NCI-H82 (cell line): ENCODE data around the gene NBAS.
"Not testable (repeated sequence)": the region's sequence is repeated elsewhere in the genome, so short reads cannot be mapped to it uniquely, and the experiment has no call there.

Source experiments
- DNase-seq: peaks from one replicate; lab custom pipeline; 2025; lab: John Stamatoyannopoulos, UW

NBAS gene

GRCh38 chr2:15527074-15527739 lies 33.9 kb downstream of the NBAS start:
- DNase-seq: peak; percentile 26

DNA sequence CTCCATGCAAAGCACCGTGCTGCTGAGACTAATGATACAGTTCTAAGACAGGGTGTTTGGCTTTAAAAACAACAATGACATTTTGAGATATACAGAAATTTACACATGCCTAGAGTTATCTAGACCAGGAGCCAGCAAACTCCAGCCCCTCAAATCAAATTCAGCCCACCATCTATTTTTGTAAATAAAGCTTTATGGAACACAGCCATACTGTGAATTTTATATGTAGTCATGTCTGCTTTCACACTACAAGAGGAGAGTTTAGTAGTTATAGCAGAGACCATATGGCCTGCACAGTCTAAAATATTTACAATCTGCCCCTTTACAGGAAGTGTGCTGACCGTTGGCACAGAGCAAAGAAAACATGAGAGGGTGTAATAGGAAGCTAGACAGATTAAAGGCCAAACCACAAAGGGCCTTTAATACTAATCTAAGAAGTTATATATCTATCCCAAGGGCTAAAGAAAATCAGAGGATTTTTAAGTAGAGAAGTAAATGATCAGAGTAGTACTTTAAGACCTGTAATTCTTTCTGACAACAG lies 39.4 kb downstream of the NBAS start:
- no peak for DNase-seq

GRCh38 chr2:15520346-15520745 lies 40.8 kb downstream of the NBAS start:
- no peak for DNase-seq

DNA sequence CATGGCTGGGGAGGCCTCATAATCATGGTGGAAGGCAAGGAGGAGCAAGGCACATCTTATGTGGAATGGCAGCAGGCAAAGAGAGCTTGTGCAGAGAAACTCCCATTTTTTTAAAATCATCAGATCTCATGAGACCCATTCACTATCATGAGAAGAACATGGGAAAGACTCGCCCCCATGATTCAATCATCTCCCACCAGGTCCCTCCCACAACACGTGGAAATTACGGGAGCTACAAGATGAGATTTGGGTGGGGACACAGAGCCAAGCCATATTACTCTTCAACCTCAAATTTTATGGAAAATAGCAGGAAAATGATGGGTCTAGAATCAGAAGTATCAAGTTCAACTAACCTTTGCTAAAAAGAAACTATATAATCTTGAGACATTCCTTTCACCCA lies 42.4 kb downstream of the NBAS start:
- not testable (repeated sequence) for DNase-seq

GRCh38 chr2:15517793-15518192 lies 43.3 kb downstream of the NBAS start:
- DNase-seq: no peak

DNA sequence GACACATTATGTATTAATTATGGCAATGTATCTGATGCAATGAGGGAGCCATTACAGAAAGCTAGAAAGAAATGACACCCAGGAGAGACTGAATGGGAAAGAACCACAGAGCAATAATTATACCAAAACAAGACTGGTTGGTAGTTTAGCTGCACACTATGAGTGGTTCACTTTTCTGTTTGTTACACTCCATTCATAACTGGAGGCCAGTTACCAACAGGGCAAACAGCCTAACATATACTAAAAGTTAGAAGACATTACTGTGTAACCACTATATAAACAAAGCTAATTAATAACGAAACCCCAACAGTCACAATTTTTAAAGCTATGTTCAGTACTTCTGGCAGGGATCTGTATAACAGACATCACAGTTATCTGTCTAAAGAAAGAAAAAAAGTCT lies 49.4 kb downstream of the NBAS start:
- DNase-seq: no peak

DNA sequence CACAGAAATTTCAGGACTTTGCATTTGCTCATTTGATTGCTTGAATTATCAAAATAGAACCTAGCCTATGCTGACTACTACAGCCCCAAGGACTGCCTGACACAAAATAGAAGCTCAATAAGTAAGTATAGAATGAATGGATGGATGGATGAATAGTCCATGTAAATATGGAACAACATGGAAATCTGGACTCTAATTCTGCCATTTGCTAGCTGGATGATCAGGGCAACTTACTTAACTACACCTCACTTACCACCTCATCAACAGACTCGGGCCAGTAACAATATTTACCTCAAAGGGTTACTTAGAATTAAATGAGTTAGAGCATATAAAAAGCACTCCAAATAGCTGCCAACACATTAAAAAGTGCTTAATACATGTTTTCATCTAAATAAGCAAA lies 50.6 kb downstream of the NBAS start:
- no peak for DNase-seq

DNA sequence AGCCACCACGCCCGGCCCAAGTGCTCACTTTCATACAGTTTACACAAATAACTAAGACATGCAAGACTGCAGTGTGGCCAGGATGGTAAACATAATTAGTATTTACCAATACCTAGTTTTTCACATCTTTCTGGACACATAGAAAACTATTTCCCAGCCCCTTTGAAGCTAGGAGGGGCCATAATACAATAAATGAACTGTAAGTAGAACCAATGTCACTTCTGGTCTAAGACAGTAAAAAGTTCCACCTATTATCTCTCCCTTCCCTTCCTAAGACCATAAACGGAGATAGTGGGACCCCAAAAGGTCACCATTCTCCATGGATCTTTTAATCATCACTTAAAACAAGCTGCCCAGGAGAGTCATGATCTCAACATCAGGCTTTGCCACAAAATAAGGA lies 51.0 kb downstream of the NBAS start:
- no peak for DNase-seq

GRCh38 chr2:15507697-15508096 lies 53.4 kb downstream of the NBAS start:
- DNase-seq: no peak

GRCh38 chr2:15507061-15507460 lies 54.1 kb downstream of the NBAS start:
- no peak for DNase-seq

DNA sequence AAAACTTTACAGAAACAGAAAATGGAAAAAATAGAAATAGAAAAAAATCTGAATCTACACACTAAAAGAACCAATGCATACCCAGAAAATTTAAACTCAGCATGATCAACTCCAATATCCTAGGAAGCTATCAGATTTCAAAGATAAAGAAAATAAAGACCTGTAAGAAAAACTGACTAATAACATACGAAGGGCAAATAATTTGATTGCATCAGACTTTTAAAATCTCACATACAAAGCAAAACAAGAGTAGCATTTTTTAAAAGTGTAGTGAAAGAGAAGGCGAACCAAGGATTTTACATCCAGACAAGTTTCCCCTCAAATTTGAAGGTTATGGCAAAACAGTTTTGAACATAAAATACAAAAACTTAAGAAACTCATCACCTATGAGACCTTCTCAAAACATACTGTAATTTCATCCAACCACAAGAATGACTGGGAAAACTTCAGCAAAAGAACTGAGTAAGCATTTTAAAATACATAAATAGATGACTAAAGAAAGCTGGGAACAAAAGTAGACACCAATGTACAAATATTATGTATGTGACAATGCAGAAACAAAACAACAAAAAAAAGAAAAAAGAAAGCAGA lies 54.8 kb downstream of the NBAS start:
- DNase-seq: no peak

DNA sequence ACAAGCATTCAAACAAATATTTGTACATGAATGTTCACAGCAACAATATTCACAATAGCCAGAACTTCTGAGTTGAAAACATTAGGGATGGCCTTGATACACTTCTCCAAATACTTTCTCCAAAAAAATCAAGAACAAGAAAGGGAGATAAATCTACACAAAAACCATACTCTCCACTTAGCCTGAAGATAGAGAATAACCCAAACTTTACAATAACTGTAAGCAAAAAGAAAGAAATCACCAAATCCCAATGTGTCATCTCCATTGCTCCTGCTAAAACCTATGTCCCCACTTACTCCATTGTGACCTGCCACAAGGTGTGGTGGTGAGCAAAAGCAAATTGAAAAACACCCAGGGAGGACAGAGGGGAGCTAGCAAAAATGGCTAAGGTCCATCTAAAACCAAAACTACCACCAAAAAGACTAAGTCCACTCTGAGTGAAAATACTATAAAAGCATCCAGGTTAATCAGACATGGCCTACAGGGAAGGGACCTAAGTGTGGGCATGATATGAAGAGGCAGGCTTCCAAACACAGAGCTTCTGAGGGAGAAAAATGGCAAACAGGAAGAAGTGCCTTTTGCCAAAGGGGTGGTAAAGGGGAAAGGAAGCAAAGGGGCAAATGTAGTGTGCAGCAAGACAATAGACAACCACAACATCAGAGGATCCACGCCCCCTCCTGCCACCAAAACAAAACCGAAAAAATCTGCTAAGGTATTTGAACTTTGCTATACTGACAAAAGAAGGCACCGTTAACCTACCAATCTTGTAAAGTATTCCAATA lies 56.1 kb downstream of the NBAS start:
- no peak for DNase-seq

GRCh38 chr2:15499251-15499650 lies 61.9 kb downstream of the NBAS start:
- not testable (repeated sequence) for DNase-seq

- no peak for DNase-seq
Measured at GRCh38 chr2:15498554-15498953, 62.6 kb downstream of the NBAS start.

DNA sequence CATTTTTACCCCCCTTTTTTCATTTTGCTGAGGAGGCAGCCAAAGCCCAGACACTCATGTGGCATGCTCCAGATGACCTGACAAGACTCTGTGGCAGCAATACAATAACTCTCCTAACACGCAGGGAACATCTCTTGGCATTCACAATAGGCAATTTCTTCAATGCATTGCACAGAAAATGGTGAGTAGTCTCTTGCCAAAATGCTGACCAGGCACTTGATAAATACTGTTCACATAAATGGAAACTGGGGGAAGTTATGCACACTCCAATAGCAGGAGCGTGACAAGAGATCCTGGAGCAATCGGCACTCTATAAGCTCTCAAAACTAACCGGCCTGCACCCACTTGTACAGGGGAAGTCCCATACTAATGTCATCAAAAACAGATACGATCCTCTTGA lies 66.3 kb downstream of the NBAS start:
- DNase-seq: no peak

DNA sequence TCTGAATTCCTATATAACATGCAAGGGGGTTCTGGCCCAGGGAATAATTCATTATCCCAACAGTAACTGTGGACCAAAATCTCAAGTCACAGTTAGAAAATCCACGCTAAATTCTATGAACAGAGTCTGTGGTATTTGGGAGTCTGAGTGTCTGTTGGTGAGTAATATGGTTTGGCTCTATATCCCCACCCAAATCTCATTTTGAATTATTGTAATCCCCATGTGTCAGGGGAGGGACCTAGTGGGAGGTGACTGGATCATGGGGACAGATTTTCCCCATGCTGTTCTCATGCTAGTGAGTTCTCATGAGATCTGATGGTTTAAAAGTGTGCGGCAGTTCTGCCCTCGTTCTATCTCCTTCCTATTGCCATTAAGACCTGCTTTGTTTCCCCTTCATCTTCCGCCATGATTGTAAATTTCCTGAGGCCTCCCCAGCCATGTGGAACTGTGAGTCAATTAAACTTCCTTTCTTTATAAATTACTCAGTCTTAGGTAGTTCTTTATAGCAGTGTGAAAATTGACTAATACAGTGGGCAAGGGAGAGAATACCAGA lies 68.3 kb downstream of the NBAS start:
- peak; percentile 86 for DNase-seq

- no peak for DNase-seq
Measured at GRCh38 chr2:15486770-15487169, 74.4 kb downstream of the NBAS start.

DNA sequence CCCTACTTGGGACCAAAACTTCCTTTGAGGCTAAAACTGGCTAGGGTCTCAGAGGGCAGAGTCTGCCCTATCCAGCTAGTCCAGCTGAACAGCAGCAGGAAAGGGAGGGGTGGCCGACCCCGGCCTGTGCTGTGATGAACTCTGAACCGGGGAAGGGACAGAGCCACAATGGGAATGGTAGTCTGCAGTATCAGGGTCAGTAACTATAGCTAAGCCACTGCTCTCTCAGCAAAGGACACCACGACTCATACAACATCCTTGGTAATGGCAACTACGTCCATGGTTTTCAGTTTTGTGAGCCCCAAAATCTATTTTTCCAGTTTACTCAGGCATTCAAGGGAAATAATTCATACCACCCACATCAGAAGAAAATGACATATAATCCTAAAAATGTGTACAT lies 75.2 kb downstream of the NBAS start:
- no peak for DNase-seq

GRCh38 chr2:15481000-15481399 lies 80.1 kb downstream of the NBAS start:
- no peak for DNase-seq

DNA sequence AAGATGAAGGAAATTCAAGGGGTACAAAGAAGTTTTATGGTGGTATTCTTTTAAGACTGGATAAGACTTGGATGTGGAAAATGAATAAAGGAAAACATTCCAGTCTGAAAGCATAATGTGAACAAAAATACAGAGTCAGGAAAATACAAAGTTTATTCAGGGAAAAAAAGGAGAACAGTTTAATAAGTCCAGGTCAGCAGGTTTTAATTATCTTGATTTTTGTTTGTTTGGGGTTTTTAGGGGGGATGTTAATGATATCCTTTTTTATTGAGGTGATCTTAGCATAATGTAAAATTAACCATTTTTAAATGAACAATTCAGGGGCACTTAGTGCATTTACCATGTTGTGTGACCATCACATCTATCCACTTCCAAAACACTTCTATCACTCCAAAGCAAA lies 80.6 kb downstream of the NBAS start:
- no peak for DNase-seq

DNA sequence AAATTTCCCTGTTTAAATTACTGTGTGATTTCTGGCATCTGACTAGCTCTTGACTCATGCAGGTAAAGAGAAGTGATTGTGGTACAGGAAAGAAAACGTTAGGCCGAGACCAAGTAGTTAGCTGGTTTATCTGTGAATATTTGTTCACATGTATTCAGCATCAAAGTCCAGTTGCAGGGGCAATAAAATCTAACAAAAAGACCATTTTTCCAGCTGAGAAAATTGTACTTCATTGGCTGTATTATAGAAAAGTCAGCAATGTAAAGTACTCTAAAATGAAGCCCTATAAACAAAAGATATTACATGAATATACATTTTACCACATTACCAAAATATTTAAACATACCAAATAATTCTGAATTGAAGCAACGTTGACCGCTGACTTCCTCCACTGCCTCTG lies 88.3 kb downstream of the NBAS start:
- DNase-seq: no peak

GRCh38 chr2:15472133-15472532 lies 89.0 kb downstream of the NBAS start:
- DNase-seq: no peak

DNA sequence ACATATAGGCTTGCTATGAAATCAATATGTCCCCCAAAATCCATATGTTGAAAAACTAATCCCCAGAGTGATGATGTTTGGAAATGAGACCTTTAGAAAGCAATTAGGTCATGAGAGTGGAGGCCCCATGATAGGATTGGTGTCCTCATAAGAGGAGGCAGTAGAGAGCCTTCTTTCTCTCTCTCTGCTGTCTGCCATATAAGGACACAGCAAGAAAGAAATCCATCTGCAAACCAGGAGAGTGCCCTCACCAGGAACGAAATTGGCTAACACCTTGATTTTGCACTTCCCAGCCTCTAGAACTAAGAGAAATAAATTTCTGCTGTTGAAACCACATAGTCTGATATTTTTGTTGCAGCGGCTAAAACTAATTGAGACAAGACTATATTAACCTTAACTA lies 89.5 kb downstream of the NBAS start:
- peak; percentile 52 for DNase-seq
